Measurements from ENCODE around the gene IL1RAPL1. TPM values are rescaled to one million over a fixed set of nuclear protein-coding genes. Genes with fewer than 3 reads are reported as not detected.

IL1RAPL1 gene
- total RNA-seq, 1 donor from 2014 or later, result 3.6 TPM

DNA sequence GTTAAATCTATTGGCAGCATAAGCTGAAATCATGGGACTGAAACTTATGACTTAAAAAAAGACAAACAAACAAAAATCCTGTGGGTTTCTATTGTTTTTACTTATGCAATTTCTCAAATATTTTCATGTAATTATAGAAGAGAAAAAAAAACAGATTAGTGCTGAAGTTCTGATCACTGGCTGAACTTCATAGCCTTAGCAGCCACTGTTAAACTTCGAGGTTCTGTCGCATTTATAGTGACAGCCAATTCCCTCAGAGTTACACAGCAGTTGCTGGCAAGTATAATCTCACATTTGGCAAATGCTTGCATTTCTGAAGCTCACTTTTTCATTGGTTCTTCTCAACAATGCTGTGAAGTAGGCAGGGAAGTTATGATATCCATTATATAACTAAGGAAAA is 879.2 kb downstream of the IL1RAPL1 start:
- TF ChIP-seq, protein P1, sequence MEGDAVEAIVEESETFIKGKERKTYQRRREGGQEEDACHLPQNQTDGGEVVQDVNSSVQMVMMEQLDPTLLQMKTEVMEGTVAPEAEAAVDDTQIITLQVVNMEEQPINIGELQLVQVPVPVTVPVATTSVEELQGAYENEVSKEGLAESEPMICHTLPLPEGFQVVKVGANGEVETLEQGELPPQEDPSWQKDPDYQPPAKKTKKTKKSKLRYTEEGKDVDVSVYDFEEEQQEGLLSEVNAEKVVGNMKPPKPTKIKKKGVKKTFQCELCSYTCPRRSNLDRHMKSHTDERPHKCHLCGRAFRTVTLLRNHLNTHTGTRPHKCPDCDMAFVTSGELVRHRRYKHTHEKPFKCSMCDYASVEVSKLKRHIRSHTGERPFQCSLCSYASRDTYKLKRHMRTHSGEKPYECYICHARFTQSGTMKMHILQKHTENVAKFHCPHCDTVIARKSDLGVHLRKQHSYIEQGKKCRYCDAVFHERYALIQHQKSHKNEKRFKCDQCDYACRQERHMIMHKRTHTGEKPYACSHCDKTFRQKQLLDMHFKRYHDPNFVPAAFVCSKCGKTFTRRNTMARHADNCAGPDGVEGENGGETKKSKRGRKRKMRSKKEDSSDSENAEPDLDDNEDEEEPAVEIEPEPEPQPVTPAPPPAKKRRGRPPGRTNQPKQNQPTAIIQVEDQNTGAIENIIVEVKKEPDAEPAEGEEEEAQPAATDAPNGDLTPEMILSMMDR (IDR thresholded peaks at IDR 0.05; ENCODE audit: unreplicated experiment), result no peak
- H3K27me3 Mint-ChIP-seq, result no peaks in the 10 kb centered on the region
- H3K4me3 Mint-ChIP-seq (ENCODE audit: low read depth), result no peak overlapping the region
- no peaks in the 10 kb centered on the region for H3K36me3 Mint-ChIP-seq (ENCODE audit: insufficient read depth)
- no peaks in the 10 kb centered on the region for H3K9me3 Mint-ChIP-seq (ENCODE audit: low read depth)
- peaks cover 2% of the 10 kb centered on the region for H3K4me1 Mint-ChIP-seq (ENCODE audit: low read depth)
- H3K27ac Mint-ChIP-seq, result no peak overlapping the region
- no peak for DNase-seq (ENCODE audit: low spot score, unreplicated experiment)

DNA sequence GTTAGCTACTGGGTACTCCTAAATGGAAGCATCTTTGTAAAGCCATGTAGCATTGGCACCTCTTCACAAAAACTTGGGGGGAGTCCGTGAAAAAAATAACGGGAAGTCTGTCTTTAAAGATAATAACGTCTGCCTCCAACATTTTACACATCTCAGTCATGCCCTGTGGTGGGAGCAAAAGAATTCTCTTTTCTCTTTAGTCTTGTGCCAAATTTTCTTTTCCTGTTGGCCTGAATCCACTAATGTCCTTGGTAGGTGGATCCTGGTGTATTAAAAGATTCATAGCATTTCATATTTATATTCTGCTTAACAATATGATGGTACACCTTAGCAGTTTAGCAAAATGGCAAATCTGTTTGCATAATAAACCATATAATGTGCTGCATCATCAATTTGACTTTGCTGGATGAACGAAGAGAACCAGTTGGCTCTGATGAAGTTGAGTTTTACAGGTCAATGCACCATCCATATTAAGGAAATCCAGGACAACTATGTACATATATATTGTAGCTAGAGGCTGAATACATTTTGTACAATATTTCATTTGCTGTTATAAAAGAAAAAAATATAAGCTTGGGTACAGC is 881.8 kb downstream of the IL1RAPL1 start:
- Mint-ChIP-seq H3K27ac (no peak overlapping the region), H3K4me1 (ENCODE audit: low read depth) (peaks cover 2% of the 10 kb centered on the region), H3K36me3 (ENCODE audit: insufficient read depth) (no peaks in the 10 kb centered on the region), H3K9me3 (ENCODE audit: low read depth) (no peaks in the 10 kb centered on the region), H3K27me3 (peaks cover 4% of the 10 kb centered on the region), H3K4me3 (ENCODE audit: low read depth) (no peak overlapping the region)
- TF ChIP-seq, protein P1 (IDR thresholded peaks at IDR 0.05; ENCODE audit: unreplicated experiment), result no peak
- no peak for DNase-seq (ENCODE audit: low spot score, unreplicated experiment)

DNA sequence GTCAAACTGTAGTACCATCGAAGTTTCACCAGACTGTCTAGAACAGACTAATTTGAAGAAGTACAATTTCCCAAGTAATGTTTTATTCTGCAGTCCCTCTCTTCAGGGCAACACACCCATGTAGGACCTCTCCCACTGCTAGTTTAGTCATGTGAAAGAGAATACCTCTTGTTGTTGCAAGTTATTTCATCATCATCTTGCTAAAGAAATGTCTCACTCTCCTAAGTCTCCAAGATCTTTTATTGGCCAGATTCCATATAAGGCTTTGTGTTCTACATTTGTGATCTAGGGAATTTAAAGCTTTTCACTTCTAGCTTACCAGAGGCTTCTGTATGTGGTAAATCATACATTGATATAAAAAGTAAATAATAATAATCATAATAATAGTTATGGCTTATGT is 882.8 kb downstream of the IL1RAPL1 start:
- Mint-ChIP-seq H3K27me3 (peaks cover 4% of the 10 kb centered on the region), H3K9me3 (ENCODE audit: low read depth) (no peaks in the 10 kb centered on the region), H3K36me3 (ENCODE audit: insufficient read depth) (no peaks in the 10 kb centered on the region), H3K27ac (no peak overlapping the region), H3K4me1 (ENCODE audit: low read depth) (peaks cover 2% of the 10 kb centered on the region), H3K4me3 (ENCODE audit: low read depth) (no peak overlapping the region)
- TF ChIP-seq, protein P1 (IDR thresholded peaks at IDR 0.05; ENCODE audit: unreplicated experiment), result no peak
- DNase-seq (ENCODE audit: low spot score, unreplicated experiment), result no peak

DNA sequence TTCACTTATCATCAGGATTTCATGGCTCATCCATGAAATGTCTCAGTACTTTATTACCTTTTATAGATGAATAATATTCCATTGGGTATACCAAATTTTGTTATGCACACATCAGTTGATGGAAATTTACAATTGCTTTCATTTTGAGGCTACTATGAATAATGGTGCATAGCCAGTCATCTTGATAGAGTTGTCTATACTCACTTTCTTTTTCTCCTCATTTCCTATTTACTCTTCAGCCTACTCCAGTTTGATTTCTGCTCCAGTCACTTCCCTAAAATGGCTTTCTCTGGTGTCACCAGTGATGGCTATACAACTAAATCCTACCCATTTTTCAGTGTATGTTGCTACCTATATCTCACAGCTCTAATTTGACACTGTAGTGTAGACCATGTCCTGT is 884.6 kb downstream of the IL1RAPL1 start:
- Mint-ChIP-seq H3K9me3 (ENCODE audit: low read depth) (no peaks in the 10 kb centered on the region), H3K27me3 (peaks cover 4% of the 10 kb centered on the region), H3K36me3 (ENCODE audit: insufficient read depth) (no peaks in the 10 kb centered on the region)

DNA sequence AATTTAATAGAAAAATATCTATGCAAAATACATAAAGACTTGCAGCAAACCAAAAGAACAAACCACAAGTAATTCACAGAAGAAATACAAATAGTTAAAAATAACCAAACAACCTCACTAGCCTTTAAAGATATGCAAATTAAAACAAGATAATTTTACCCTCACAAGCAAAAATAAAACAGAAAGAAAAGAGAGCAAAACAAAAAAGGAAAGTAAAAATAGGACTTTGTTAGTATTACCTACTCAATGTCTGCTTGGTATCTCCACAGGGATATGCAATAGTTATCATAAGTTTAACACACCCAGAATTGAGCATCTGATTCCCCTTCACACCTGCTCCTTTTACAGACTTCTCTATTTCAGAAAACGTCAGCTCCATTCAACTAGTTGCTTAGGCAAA is 890.6 kb downstream of the IL1RAPL1 start:
- peaks cover 2% of the 10 kb centered on the region for H3K4me1 Mint-ChIP-seq (ENCODE audit: low read depth)
- H3K9me3 Mint-ChIP-seq (ENCODE audit: low read depth), result no peaks in the 10 kb centered on the region
- TF ChIP-seq, protein P1 (IDR thresholded peaks at IDR 0.05; ENCODE audit: unreplicated experiment), result no peak
- no peak overlapping the region for H3K27ac Mint-ChIP-seq
- H3K4me3 Mint-ChIP-seq (ENCODE audit: low read depth), result no peak overlapping the region
- DNase-seq (ENCODE audit: low spot score, unreplicated experiment), result no peak
- no peaks in the 10 kb centered on the region for H3K36me3 Mint-ChIP-seq (ENCODE audit: insufficient read depth)
- H3K27me3 Mint-ChIP-seq, result peaks cover 5% of the 10 kb centered on the region

More for the DNA sequence above, 884.6 kb downstream of the IL1RAPL1 start:
- TF ChIP-seq, protein P1 (IDR thresholded peaks at IDR 0.05; ENCODE audit: unreplicated experiment), result no peak
- Mint-ChIP-seq H3K4me3 (ENCODE audit: low read depth) (no peak overlapping the region), H3K27ac (no peak overlapping the region), H3K4me1 (ENCODE audit: low read depth) (peaks cover 2% of the 10 kb centered on the region)
- DNase-seq (ENCODE audit: low spot score, unreplicated experiment), result no peak
